GM11168 (cell line): ENCODE data around the gene SYNGR1.
"Not testable (repeated sequence)": the region's sequence is repeated elsewhere in the genome, so short reads cannot be mapped to it uniquely, and the experiment has no call there.

Experiments
- in situ Hi-C: fragments of 300-500 bp; cut with MboI; formaldehyde crosslinking; loops from one replicate; pipeline ENCODE4 v1.12.0; 2022; ENCODE audit warnings: low sequenced_read_pairs; ENCODE audit not compliant: unreplicated experiment

Gene SYNGR1

DNA sequence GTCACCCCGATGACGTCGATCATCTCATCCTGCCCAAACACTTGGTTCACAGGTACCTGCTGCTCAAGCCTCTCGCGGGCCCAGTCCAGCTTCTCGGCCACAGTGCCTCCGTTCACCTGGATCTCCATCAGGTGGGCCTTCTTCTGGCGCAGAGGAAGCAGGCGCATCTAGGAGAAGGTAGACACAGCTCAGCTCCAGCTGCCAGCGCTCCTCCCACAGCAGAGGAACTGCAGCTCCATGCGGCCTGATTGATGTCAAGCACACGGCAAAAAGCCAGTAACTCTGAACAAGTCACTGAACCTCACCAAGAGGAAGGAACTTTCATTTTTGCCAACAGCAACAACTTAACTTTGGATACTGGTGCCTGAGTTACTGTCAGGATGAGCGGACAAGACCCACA lies 34.4 kb upstream of the SYNGR1 start:
- in situ Hi-C loops: no loop called here

DNA sequence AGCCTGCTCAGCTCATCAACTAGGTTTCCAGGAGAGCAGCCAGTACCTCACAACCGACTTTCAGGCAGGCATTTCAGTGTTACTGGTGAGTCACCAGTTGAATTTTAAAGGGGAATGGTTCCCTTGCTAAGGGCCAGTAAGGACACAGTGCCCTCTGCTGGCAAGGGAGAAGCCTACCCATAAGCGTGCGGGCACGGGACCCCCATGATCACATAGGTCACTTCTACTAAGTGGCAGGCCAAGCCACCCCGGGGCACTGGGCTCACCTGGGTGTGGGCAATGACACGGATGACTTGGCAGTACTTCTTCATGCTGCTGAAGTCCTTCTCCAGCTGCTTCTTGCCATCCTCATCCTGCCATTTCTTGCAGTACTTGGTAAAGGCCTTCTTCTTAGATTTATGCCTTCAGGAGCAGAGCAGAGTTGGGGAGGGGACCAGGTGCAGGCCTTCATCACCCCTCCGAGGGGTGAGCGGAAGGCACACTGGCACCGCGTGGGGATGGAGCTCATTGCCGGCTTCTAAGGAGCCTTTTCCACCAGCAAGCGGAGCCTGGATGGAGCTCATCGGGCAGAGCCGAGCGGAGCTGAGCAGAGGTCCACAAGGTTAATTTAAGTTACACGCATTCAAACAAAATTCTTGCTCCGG lies 33.2 kb upstream of the SYNGR1 start:
- in situ Hi-C loops: no loop called here

DNA sequence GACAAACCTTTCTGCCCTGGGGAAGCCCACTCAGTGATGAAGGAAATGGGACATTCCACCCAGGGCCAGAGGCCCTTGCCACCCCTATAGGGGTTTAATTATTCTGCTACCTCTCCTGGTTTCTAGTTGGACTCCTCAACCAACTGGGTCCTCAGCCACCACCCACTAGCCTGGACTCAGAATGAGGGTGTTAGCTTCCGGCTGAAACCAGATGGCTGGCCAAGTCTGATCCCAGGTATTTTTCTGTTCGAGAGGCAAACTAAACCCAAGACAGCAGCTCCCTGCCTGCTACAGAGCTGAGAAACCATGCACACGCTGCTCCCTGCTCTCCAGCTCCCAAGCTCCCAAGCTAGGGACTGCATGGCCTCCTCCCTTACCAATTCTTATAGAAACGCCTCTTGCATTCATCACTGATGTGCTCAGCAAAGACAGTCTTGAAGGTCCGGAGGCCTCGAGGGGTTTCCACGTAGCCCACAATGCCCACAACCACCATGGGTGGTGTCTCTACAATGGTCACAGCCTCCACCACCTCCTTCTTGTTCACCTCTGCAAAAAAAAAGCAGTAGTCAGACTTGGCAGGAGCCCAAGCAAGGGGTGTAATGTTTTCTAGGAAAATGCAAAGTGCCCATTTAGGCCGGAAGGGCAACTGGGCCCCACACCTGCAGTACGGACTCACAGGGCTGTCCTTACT lies 32.6 kb upstream of the SYNGR1 start:
- in situ Hi-C loops: no loop called here

DNA sequence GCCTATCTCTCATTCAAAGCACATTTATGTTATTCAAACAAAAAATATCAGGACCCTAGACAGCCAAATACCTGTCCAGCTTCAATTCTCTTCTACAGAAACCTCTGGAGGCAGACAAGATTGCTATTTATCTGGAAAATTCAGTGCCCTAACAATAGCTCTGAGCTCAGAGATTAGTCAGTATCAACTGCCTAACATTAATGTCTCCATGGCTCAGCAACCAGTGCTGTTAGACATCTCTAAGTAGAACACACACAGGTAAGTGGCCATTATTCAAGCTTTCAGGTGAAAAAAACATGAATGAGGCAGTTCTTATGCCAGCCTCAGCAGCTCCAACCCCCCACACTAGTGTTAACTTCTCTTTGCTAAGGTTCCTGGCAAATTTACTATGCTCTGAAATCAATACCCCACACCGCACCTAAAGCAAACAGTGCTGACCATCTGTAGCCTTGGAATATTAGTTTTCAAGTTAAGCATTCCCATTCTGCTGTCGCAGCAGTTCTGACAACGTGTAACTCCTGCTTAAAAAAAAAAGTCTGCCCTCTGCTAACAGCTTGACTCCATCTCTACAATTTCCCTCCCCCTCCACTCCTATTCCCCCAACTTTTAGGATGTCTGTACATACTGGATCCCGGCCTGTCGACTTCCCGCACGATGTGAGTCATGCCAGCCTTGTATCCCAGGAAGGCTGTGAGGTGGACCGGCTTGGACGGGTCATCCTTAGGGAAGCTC lies 31.9 kb upstream of the SYNGR1 start:
- in situ Hi-C loops: no loop called here

DNA sequence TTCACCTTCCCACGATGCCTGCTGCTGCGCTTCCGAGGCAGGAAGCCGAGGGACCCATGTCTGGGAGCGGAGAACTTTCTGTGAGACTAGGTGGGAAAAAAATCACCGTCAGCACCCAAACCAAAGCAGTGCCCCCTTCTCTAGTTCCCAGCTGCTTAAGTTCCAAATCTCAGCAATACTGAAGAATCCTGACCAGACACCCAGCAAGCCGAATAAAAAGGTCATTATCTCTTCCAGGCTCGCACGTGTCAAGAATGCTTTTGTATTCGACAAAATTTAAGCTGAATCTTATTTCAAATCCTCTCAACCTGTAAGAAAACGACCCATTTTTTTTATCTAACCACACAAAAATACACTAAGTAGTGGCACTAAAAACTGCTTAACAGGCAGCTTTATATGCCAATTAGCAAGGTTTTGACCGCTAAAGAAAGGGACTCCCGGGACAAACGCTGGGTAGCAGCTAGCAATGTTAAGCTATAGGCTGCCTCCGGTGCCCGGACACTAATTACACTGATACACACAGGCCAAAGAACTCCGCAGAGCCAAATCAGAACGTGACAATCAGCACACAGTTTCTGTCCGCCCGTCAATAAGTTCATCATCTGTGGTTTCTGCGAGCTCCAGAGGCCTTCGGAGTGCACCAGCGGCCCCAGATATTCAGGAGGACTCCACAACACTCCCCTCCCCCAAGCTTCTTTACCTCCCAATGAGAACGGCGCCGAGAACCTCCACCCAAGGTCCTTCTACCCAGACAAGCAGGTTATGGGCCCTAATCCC lies 31.1 kb upstream of the SYNGR1 start:
- in situ Hi-C loops: no loop called here

DNA sequence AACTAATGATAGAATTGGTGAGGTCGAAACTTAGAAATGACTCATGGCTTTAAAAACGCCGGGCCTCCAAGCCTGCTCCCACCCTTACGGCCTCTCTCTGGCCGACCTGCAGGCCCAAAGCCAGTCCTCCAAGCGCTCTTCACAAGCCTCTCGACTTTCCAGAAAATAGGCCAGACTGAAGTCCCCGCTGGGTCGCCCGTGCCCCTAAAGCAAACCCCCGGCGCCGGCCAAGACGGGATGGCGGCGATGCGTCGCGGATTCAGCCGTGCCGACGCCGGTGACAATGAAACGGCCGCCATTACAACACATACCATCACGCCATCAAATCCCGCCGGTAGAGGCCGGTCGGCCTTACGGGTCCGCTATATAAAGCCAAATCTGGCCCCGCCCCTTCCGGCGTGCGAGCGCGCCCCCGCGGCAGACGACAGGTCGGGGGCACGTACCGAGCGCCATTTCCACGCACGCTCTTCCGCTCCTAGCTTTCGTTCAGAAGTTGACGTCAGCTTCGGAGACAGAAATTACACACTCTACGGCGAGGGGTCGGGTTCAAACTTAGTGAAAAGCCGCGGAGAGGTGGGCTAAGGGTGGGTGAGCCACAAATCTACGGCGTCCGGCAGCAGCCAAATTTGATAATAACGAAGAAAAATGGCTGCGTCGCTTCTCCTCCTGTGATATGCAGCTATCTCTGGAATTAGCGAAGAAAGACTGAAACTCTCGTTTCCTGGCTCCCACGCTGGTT lies 30.3 kb upstream of the SYNGR1 start, which contains the start of gene RPL3:
RPL3 (minus strand) TSS at position 340 of the 739 bp plus-strand sequence; CDS start at position 314, 26 bp downstream.
- in situ Hi-C loops: no loop called here

DNA sequence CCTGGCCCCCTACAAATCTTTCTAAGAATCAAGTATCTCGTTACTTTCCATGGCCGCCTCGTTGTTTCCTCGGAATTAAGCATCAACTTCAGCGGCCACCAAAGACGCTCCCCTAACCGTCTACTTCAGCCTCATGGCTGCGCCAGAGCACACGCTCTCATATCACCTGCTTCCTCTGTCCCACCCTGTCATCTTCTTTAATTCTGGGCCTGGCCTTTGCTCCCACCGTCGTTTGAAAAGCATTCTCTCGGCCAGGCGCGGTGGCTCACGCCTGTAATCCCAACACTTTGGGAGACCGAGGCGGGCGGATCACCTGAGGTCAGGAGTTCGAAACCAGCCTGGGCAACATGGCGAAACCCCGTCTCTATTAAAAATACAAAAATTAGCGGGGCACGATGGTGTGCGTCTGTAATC lies 29.2 kb upstream of the SYNGR1 start:
- in situ Hi-C loops: not testable (repeated sequence)

DNA sequence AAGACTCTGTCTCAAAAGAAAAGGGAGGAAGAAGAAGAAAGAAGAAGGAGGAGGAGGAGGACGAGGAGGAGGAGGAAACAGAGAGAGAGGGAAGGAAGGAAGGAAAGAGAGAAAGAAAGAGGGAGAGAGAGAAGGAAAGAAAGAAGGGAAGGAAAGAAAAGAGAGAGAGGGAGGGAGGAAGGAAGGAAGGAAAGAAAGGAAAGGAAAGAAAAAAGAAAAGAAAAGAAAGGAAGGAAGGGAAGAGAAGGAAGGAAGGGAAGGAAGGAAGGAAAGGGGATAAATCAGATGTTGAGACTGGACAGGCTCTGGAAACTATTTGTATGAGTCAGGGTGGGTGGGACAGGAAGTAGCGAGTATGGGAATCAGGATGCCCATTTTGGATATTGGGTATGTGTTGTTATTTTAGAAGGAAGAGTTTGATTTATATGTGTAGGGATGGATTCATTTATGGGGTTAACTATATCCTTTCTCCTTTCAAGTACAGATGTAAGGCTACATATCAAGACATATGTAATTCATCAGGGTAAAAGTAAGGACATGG lies 24.3 kb upstream of the SYNGR1 start:
- in situ Hi-C loops: no loop called here

DNA sequence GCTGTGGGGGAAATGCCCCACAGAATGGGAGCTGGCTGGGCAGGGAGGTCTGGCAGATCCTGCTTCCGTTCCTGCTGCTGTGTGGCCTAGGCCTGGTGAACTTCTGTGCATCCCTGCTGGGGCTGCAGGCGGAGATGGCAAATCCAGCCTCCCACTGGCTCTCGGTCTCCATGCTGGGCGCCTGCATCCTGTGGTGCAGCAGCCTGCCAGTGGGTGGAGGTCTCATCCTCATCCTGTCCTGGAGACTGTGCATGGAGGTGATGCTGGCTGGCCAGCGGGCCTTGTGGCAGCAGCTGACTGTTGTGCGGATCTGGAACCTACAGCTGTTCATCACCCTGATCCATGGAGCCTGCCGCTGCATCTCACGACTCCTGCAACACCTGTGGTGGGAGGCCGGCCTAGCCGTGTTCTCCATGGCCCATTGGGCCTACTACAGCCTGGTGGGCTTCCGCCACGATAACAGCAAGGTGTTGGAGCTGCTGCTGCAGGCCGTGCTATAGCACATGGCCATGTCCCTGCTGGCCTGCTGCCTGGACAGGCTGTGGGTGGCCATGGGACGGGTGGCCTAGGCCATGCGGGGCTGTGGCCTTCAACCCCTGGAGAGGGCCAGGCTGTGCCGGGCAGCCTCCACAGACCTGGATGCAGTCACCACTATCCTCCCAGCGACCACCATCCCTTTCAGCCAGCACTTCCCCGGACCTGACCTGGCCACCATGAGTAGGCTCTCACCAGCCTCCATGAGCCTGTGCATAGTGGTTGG lies 21.6 kb upstream of the SYNGR1 start:
- in situ Hi-C loops: no loop called here

DNA sequence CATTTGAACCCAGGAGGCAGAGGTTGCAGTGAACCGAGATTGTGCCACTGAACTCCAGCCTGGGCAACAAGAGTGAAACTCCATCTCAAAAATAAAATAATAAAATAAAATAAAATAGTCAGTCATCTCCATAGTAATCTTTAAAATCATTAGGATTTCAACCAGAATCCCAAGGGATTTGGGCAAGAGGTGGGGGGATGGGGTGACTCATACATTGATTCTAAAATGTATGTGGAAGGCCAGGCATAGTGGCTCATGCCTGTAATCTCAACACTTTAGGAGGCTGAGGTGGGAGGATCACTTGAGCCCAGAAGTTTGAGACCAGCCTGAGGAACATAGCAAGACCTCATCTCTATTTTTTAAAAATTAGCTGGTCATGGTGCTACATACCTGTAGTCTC lies 19.2 kb upstream of the SYNGR1 start:
- in situ Hi-C loops: not testable (repeated sequence)

DNA sequence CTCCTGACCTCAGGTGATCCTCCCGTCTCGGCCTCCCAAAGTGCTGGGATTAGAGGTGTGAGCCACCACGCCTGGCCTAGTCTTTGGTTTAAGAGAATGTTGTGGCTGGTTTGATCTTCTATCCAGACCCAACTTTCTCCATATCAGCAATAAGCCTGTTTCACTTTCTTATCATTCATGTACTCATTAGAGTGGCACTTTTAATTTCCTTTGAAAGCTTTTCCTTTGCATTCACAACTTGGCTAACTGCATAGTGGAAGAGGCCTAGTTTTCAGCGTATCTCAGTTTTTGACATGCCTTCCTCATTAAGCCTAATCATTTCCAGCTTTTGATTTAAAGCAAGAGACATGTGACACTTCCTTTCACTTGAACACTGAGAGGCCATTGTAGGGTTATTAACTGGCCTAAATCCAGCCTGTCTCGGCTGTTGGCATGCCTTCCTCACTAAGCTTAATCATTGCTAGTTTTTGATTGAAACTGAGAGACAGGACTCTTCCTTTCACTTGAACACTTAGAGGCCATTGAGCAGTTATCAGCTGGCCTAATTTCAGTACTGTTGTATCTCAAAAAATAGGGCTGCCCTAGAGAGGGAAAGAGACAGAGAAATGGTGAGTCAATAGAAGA lies 17.2 kb upstream of the SYNGR1 start:
- in situ Hi-C loops: no loop called here

DNA sequence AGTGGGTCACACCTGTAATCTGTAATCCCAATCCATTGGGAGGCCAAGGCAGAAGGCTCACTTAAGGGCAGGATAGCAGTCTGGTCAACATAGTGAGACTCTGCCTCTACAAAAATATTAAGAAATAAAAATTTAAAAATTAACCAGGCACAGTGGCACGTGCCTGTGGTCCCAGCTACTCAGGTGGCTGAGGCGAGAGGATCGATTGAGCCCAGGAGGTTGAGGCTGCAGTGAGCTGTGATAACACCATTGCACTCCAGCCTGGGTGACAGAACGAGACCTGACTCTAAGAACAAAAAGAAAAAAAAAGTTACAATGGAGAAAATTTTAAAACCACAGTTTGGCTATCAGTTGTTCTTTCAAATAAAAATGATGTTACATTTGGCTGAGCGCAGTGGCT lies 13.4 kb upstream of the SYNGR1 start:
- in situ Hi-C loops: no loop called here

DNA sequence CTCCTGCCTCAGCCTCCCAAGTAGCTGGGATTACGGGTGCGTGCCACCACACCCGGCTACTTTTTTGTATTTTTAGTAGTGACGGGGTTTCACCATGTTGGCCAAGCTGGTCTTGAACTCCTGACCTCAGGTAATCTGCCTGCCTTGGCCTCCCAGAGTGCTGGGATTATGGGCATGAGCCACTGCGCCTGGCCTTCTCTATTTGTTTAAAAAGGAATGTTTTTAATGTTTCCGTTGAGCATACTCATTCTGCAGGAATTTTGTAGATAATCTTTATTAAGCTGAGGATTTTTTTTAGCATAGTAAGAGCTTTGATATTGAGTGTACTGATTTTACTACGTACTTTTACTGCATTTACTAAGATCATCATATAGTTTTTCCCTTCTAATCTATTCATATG lies 10.0 kb upstream of the SYNGR1 start:
- in situ Hi-C loops: not testable (repeated sequence)

DNA sequence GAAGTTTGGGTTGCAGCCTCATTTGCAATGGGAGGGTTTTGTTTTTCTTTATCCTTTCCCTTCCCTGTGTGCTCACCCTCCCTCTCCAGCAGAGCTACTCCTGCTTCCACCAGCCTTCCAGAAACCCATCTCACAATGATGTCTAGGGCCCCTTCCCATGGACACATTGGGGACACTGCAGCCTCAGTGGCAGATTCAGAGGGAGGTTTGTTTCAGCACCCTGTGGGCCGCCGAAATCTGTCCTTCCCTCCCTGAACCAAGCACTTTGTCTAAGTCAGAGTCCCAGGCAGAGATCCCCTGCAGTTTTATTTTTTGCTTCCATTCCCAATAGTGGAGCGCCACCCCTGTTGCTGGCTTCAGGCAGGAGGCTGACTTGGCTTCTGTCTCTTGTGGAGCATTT lies 8.6 kb upstream of the SYNGR1 start:
- in situ Hi-C loops: no loop called here

DNA sequence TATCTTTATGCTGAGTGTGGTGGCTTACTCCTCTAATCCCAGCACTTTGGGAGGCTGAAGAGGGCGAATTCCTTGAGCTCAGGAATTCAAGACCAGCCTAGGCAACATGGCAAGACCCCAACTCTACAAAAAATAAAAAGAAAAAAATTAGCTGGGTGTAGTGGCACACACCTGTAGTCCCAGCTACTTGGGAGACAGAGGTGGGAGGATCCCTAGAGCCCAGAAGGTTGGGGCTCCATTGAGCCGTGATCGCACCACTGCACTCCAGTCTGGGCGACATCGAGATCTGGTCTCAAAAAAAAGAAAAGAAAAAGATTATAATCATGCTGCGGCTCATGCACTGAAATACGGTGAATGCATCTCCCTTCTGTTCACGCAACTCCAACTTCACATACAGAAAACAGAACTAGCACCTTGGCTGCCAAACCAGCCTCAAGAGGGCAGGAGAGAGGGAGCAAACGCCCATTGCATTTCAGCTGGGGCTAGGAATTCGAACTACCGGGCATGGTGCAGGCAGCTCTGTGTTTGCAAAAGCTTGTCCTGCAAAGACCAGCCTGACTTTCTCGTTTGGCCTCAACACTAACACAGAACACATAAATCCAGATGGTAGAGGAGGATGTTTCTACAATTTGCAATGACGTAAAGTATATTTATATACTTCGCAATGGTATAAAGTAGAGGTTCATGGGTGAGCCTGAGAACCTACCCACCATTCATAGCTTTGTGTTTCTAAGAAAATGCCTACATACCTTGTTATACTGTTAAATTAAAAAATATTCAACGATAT lies 6.3 kb upstream of the SYNGR1 start:
- in situ Hi-C loops: no loop called here

DNA sequence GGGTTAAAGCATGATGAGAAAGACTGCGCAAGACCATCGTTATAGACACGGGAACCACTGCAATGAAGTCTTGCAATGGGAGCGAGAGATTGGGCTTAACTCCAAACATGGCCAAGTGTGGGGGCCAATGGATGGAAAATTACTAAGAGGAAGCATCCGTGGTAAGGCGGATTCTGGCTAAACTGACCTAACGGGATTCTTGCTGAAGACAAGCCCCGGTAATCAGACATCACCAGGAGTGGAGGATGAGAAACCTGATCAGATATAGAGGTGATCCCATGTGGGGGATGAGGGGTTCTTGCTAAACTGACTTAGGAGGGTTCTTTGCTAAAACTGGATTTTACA lies 5.8 kb upstream of the SYNGR1 start:
- in situ Hi-C loops: no loop called here

DNA sequence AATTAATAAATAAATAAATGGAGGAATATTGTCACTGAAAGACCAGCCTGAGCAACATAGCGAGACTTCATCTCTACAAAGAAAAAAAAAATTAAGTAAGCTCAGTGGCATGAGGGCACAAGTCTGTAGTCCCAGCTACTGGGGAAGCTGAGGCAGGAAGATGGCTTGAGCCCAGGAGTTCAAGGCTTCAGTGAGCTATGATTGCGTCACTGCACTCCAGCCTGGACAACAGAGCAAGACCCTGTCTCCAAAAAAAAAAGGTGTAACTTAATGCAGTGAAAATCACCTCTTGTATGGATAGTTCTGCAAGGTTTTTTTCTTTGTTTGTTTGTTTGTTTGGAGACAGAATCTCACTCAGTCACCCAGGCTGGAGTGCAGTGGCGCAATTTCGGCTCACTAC lies 4.6 kb upstream of the SYNGR1 start:
- in situ Hi-C loops: no loop called here

DNA sequence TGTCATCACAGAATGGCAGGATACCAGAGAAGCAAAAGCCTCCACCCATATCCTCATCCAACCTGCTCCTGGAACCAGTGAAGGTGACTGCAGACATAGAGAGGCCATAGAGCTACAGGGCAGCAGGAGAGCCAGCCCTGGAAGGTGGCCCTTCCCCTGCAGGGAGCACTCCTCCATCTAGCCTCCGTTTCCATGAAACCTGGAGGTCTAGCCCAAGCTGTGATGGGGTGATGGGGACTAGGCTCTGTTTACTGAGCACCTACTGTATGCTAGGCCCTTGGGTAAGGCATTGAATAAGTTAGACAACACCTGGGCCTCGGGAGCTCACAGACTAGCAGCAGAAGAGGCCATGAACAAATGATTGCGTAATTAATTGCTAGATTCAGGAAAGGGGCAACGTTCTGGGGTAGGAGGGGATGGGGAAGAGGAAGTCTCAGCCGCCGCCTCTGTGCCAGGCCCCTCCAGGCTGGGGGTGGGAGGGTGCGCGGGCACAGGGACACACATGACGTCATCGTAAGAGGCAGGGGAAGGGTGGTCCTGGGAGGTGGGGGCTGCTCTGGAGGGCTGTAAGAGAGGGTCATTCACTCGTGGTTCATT lies 784 bp upstream of the SYNGR1 start:
- in situ Hi-C loops: no loop called here
